ENCODE measurements around the gene HELZ. TPM values are rescaled to one million over a fixed set of nuclear protein-coding genes. Genes with fewer than 3 reads are reported as not detected.

The HELZ gene
- total and polyA plus RNA-seq, 2 of the 8 experiments (the other 6 are each of a cell fraction or from before 2014, with no cell fraction given) = 10.0 to 48.7 TPM

DNA sequence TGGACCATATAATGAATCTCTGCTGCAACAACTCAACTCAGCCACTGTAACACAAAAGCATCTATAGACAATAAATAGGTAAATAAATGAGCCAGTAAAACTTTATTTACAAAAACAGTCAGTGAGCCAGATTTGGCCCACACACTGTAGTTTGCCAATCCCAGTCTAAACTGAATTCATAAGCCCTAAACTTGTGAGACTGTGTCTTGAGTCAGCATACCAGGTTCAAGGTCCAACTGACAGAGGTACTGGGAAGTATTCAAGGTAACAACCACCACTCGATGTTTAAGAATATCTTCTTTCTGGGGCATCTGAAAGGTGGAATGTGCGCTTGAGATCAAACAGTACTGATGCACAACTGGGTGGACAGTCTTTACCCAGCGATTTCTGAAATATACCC lies 94.2 kb downstream of the HELZ start:
- 93% methylated on average over 3 of the region's 3 CpGs; no CpG with 5 or more reads in 1 of the 2 experiments for WGBS, 2 experiments (ENCODE audit: extremely low coverage in 1 of 2, insufficient coverage in 1 of 2, insufficient read length in 1 of 2, insufficient replicate concordance in 2 of 2, low coverage in 1 of 2, low lambda C conversion rate in 2 of 2, missing lambda C conversion rate in 1 of 2)
- H3K9ac ChIP-seq (replicated peaks in 1 of 4; ENCODE audit: extremely low read depth in 1 of 4, low read depth in 3 of 4, low read length in 3 of 4) = no peak overlapping the region
- POLR2A ChIA-PET (ENCODE audit: partially characterized antibody) = no interaction called here

More for the DNA sequence above, 94.2 kb downstream of the HELZ start:
- no peak for DNase-seq (ENCODE audit: low read depth in 1 of 2, low spot score in 2 of 2)
- no peak overlapping the region for H3K18ac ChIP-seq (ENCODE audit: extremely low read depth, low read length)
- no peaks in the 10 kb centered on the region for H3K79me1 ChIP-seq (ENCODE audit: low read depth, low read length)
- TF ChIP-seq SP2 (IDR thresholded peaks at IDR 0.05; ENCODE audit: low read length) = no peak
- no peak for TF ChIP-seq CHD1 (IDR thresholded peaks at IDR 0.05; ENCODE audit: low read depth, low read length)
- TF ChIP-seq RAD21 (IDR thresholded peaks at IDR 0.05 in 1 of 2, conservative IDR thresholded peaks at IDR 0.05 in 1 of 2; ENCODE audit: low read depth in 2 of 2, low read length in 2 of 2) = no peak
- TF ChIP-seq ASH2L (IDR thresholded peaks at IDR 0.05; ENCODE audit: low read length) = no peak
- TF ChIP-seq RXRA (IDR thresholded peaks at IDR 0.05; ENCODE audit: insufficient read depth, low read depth, low read length) = no peak
- TF ChIP-seq NANOG (IDR thresholded peaks at IDR 0.05; ENCODE audit: insufficient read depth, low read depth, low read length, poor library complexity, severe bottlenecking) = no peak
- TF ChIP-seq JUND (IDR thresholded peaks at IDR 0.05; ENCODE audit: low read length) = no peak
- TF ChIP-seq RBBP5 (IDR thresholded peaks at IDR 0.05; ENCODE audit: borderline replicate concordance, low read depth, low read length) = no peak
- no peak for TF ChIP-seq CBX8 (IDR thresholded peaks at IDR 0.05; ENCODE audit: borderline replicate concordance, low read depth, low read length)
- TF ChIP-seq POLR2AphosphoS5 (IDR thresholded peaks at IDR 0.05; ENCODE audit: low read depth, low read length) = no peak
- TF ChIP-seq RFX5 (IDR thresholded peaks at IDR 0.05; ENCODE audit: borderline replicate concordance, low read depth, low read length) = no peak
- H3K27ac ChIP-seq (ENCODE audit: low read depth, low read length) = no peak overlapping the region
- H3K4me3 ChIP-seq (ENCODE audit: extremely low read depth in 1 of 4, insufficient read depth in 2 of 4, low read depth in 3 of 4, low read length in 4 of 4) = no peak overlapping the region
- peaks cover 0 to 6% (median 0%) of the 10 kb centered on the region in 4 experiments; a peak in 2 of 7 replicates for H3K4me1 ChIP-seq (replicated peaks in 1 of 4; ENCODE audit: control insufficient read depth in 3 of 4, insufficient read depth in 4 of 4, low read length in 3 of 4)
- no peak overlapping the region for H4K8ac ChIP-seq (ENCODE audit: extremely low read depth, insufficient read depth, low read length)
- H3K4me2 ChIP-seq (ENCODE audit: insufficient read depth in 1 of 2, low read depth in 2 of 2, low read length in 2 of 2) = no peak overlapping the region
- no peaks in the 10 kb centered on the region for H4K20me1 ChIP-seq (replicated peaks in 1 of 2; ENCODE audit: control insufficient read depth in 1 of 2, insufficient read depth in 2 of 2, low read length in 2 of 2)
- H2BK5ac ChIP-seq (ENCODE audit: low read depth, low read length) = no peak overlapping the region
- H3K23me2 ChIP-seq (ENCODE audit: low read depth, low read length) = no peaks in the 10 kb centered on the region
- CTCF ChIA-PET (ENCODE audit: partially characterized antibody) = no interaction called here
- H4K91ac ChIP-seq (replicated peaks; ENCODE audit: insufficient read length, low read length) = no peak overlapping the region
- no peak overlapping the region for H3K14ac ChIP-seq (ENCODE audit: insufficient read length)
- H2BK20ac ChIP-seq (ENCODE audit: low read length) = no peak overlapping the region
- H2AK5ac ChIP-seq (ENCODE audit: low read depth, low read length) = no peak overlapping the region
- H3K79me2 ChIP-seq (ENCODE audit: control insufficient read depth in 1 of 2, insufficient read depth in 2 of 2, low read length in 2 of 2) = no peaks in the 10 kb centered on the region
- no peaks in the 10 kb centered on the region for H3K9me3 ChIP-seq (ENCODE audit: insufficient read depth in 2 of 2, low read depth in 1 of 2, low read length in 1 of 2)
- no peaks in the 10 kb centered on the region for H3K27me3 ChIP-seq (replicated peaks in 1 of 4; ENCODE audit: control insufficient read depth in 3 of 4, extremely low read depth in 1 of 4, insufficient read depth in 3 of 4, low read length in 3 of 4)
- H3K23ac ChIP-seq (ENCODE audit: insufficient read length) = no peak overlapping the region
- H2BK15ac ChIP-seq (ENCODE audit: low read length) = no peak overlapping the region
- peaks cover 0 to 24% (median 6%) of the 10 kb centered on the region in 4 experiments; a peak in 6 of 8 replicates for H3K36me3 ChIP-seq (ENCODE audit: control insufficient read depth in 2 of 4, insufficient read depth in 4 of 4, low read length in 3 of 4)
- H3K56ac ChIP-seq (replicated peaks; ENCODE audit: insufficient read length, low read depth, low read length) = no peak overlapping the region
- no peak overlapping the region for H2AFZ ChIP-seq (ENCODE audit: low read length)
- no peak for FAIRE-seq
- H4K5ac ChIP-seq (ENCODE audit: insufficient read length, low read depth, low read length) = no peak overlapping the region
- no peak overlapping the region for H3K4ac ChIP-seq (replicated peaks; ENCODE audit: insufficient read length, low read depth, low read length)
- H2BK12ac ChIP-seq (ENCODE audit: low read depth, low read length) = no peak overlapping the region
- no peak overlapping the region for H2BK120ac ChIP-seq (replicated peaks; ENCODE audit: low read depth, low read length)
